Heart right ventricle (tissue), 16 donors: ENCODE results near the gene LEMD1. TPM values are rescaled to one million over a fixed set of nuclear protein-coding genes. Genes with fewer than 3 reads are reported as not detected.

Source experiments
- ATAC-seq, 8 donors: fragments of 200-7000 bp; cut with Tn5 transposase; one replicate each; pipeline ENCODE4 v1.9.1; 2020; ENCODE audit warnings: mild to moderate bottlenecking in 8 of 8, moderate library complexity in 8 of 8, moderate number of reproducible peaks in 1 of 8
- DNase-seq, 2 donors: peaks; one replicate each; pipeline ENCODE4 v3.0.0-alpha.2; 2020
- H3K27ac ChIP-seq, 10 donors: fragments of 200-600 bp; sonication (generic) in 2 of 10; one replicate each; pipeline versions ENCODE4 v1.5.0 to v1.8.0; 2020 to 2022; ENCODE audit warnings: mild to moderate bottlenecking in 3 of 10
- H3K27me3 ChIP-seq, 7 donors: fragments of 200-600 bp; one replicate each; pipeline ENCODE4 v1.8.0; 2021 to 2022; ENCODE audit warnings: mild to moderate bottlenecking in 2 of 7
- H3K36me3 ChIP-seq, 9 donors: fragments of 200-600 bp; sonication (generic) in 1 of 9; one replicate each; pipeline versions ENCODE4 v1.5.0 to v1.8.0; 2020 to 2022; ENCODE audit warnings: mild to moderate bottlenecking in 2 of 9
- H3K4me1 ChIP-seq, 9 donors: fragments of 200-600 bp; sonication (generic) in 1 of 9; one replicate each; pipeline versions ENCODE4 v1.5.0 to v1.8.0; 2020 to 2022; ENCODE audit warnings: mild to moderate bottlenecking in 4 of 9
- H3K4me3 ChIP-seq, 10 donors: fragments of 200-600 bp; sonication (generic) in 2 of 10; one replicate each; pipeline versions ENCODE4 v1.5.0 to v1.8.0; 2020 to 2022; ENCODE audit warnings: mild to moderate bottlenecking in 7 of 10, moderate library complexity in 2 of 10
- H3K9me3 ChIP-seq, 11 donors: fragments of 200-600 bp in 10 of 11; sonication (generic) in 2 of 11; one replicate each; pipeline versions ENCODE4 v1.5.0 to v1.8.0; 2013 to 2022; ENCODE audit warnings: mild to moderate bottlenecking in 2 of 11, control low read depth in 1 of 11, moderate library complexity in 1 of 11
- WGBS, 2 donors: extraction: QIAGEN DNeasy Blood & Tissue Kit; methylation state at CpG; one replicate each; pipeline ENCODE4 v1.1.7; 2013; ENCODE audit warnings: inconsistent platforms in 1 of 2; 5-methylcytosine and 5-hydroxymethylcytosine counted together
- intact Hi-C, 10 donors: fragments of 100-400 bp; cut with DNase I; formaldehyde crosslinking; loops; one replicate each; pipeline versions ENCODE4 v1.11.1 to v1.14.2; 2022
- long read RNA-seq, 3 donors: library from polyadenylated mRNA; unstranded; transcript quantifications; one replicate each; pipeline ENCODE4 v2.0.0, GENCODE V29; 2020 to 2021
- polyA plus RNA-seq, 2 donors: library from polyadenylated mRNA; stranded (reverse); fragments of 200-250 nt; gene quantifications; one replicate each; pipeline ENCODE4 v1.2.3, GENCODE V29; 2013
- total RNA-seq, 10 donors: library from RNA; stranded (reverse); fragmentation: NEBNext Ultra II Directional in 3 of 10; extraction: Animal tissue kit (Norgen Biotek cat#: 25700) in 3 of 10; gene quantifications; one replicate each; pipeline versions ENCODE4 v1.2.1 to v1.2.4, GENCODE V29; 2021 to 2023
- TF ChIP-seq, protein P1 (sequence below), 9 donors: fragments of 200-600 bp; sonication (generic) in 2 of 9; IDR thresholded peaks; one replicate each; pipeline versions ENCODE4 v1.5.0 to v1.8.0; 2021 to 2022; ENCODE audit warnings: antibody characterized with exemption in 9 of 9, mild to moderate bottlenecking in 5 of 9, moderate library complexity in 1 of 9
- donor health status: Arrhythmogenic right ventricular cardiomyopathy.
- donor health status: ischemic (EF 13 %, LVEDD 7.1; RV severe dilation, severe dysfunction).
- donor health status: healthy with polysubstance abuse.
- donor health status: DM: no; HTN: yes; CAD: no.
- donor health status: DM: no; HTN: no; CAD: no.
- donor health status: ischemic (EF 25% LVEDD 6.9; RV normal size, moderate dysfunction).
- donor health status: ischemic (EF 25% LVEDD 5.7; RV mildly dilated, moderate dysfunction).
- donor health status: healthy.
- donor health status: DM: yes; HTN: yes; CAD: no.
- donor health status: Ischemic cardiomyopathy.
- donor health status: ischemic (EF 35%, LVEDD 5.7; RV mildly dilated, moderate dysfunction).
- donor health status: nonischemic (EF 11% LVEDD 7.7; RV severe dilation, severe dysfunction).
- donor health status: DM: yes; HTN: yes; CAD: no.
- donor health status: PGD.
- donor health status: ischemic (EF 29% LVEDD 5.4; RV normal size, mild dysfunction).
- donor health status: nonischemic (EF 23%, LVEDD 6.1; RV moderate dilation, normal function).

LEMD1 gene, protein sequence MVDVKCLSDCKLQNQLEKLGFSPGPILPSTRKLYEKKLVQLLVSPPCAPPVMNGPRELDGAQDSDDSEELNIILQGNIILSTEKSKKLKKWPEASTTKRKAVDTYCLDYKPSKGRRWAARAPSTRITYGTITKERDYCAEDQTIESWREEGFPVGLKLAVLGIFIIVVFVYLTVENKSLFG
- not detected for total RNA-seq
- polyA plus RNA-seq, result not detected
- long read RNA-seq, donor 1, result 0 reads
- long read RNA-seq, donor 2, result 0 reads
- long read RNA-seq, donor 3, result 0 reads

DNA sequence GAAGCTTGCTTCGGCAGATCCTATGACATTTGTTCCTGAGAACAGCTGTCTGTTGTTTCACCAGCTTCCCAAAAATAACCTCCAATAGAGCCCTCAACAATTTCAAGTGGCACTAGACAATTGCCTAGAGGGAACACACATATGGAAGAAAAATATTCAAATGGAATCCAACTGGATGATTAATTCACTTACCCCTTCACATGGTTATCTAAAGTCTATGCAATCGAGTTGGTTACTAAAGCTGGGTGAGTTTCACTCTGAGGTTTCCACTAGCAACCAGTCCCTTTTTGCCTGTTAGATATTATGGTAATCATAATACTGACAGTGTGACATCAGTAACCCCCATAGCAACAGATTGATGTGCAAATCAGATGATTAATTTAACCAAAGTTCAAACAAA, at the start of gene LEMD1:
Gene LEMD1 (minus strand): TSS at position 259 of the 400 bp plus-strand sequence. CDS start 1,520 bp downstream, outside the sequence.
- peak in 5 of 8 donors; percentile 77 to 91 (median 87) for ATAC-seq
- intact Hi-C loops, result no loop called here
- no peaks in the 10 kb centered on the region for H3K36me3 ChIP-seq
- peaks cover 0 to 40% (median 4%) of the 10 kb centered on the region in 9 donors for H3K4me1 ChIP-seq
- H3K27ac ChIP-seq, result peak within 1 kb of the TSS in 6 of 10 donors; percentile 39 to 78 (median 63)
- H3K27me3 ChIP-seq, result peaks cover 0 to 39% (median 0%) of the 10 kb centered on the region in 7 donors
- no peaks in the 10 kb centered on the region for H3K9me3 ChIP-seq
- DNase-seq, result no peak
- WGBS, 2 donors, result 22 to 45% methylated on average over 2 of the region's 2 CpGs
- TF ChIP-seq, protein P1, sequence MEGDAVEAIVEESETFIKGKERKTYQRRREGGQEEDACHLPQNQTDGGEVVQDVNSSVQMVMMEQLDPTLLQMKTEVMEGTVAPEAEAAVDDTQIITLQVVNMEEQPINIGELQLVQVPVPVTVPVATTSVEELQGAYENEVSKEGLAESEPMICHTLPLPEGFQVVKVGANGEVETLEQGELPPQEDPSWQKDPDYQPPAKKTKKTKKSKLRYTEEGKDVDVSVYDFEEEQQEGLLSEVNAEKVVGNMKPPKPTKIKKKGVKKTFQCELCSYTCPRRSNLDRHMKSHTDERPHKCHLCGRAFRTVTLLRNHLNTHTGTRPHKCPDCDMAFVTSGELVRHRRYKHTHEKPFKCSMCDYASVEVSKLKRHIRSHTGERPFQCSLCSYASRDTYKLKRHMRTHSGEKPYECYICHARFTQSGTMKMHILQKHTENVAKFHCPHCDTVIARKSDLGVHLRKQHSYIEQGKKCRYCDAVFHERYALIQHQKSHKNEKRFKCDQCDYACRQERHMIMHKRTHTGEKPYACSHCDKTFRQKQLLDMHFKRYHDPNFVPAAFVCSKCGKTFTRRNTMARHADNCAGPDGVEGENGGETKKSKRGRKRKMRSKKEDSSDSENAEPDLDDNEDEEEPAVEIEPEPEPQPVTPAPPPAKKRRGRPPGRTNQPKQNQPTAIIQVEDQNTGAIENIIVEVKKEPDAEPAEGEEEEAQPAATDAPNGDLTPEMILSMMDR (IDR thresholded peaks at IDR 0.05), result no peak
- H3K4me3 ChIP-seq, result no peak within 1 kb of the TSS

DNA sequence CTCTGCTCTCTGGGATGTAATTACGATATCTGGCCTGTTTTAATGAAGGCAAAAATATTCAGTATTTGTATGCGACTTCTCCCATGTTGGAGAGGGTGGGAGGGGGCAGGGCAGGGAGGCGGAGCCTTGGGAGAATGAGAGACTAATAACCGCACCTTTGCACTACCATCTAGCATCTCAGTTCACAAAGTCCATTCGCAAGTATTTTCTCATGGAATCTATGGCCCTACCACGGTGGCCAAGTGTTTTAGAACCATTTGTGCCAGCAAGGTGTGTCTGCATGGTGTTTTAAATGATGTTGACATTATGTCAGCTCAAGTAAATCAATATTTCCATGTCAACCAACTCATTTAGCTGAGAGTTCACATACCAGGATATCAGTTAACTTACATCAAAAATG, 48.3 kb upstream of the LEMD1 start:
- H3K4me3 ChIP-seq, result no peak overlapping the region
- ATAC-seq, result no peak
- H3K27me3 ChIP-seq, result peaks cover 0 to 39% (median 23%) of the 10 kb centered on the region in 7 donors
- no peak overlapping the region for H3K27ac ChIP-seq
- no peak for DNase-seq
- intact Hi-C loops, result no loop called here
- 89 to 91% methylated on average over 6 of the region's 6 CpGs for WGBS, 2 donors
- peaks cover 0 to 7% (median 0%) of the 10 kb centered on the region in 11 donors for H3K9me3 ChIP-seq
- TF ChIP-seq, protein P1 (IDR thresholded peaks at IDR 0.05), result no peak
- H3K4me1 ChIP-seq, result peaks cover 0 to 6% (median 0%) of the 10 kb centered on the region in 9 donors
- H3K36me3 ChIP-seq, result no peaks in the 10 kb centered on the region

DNA sequence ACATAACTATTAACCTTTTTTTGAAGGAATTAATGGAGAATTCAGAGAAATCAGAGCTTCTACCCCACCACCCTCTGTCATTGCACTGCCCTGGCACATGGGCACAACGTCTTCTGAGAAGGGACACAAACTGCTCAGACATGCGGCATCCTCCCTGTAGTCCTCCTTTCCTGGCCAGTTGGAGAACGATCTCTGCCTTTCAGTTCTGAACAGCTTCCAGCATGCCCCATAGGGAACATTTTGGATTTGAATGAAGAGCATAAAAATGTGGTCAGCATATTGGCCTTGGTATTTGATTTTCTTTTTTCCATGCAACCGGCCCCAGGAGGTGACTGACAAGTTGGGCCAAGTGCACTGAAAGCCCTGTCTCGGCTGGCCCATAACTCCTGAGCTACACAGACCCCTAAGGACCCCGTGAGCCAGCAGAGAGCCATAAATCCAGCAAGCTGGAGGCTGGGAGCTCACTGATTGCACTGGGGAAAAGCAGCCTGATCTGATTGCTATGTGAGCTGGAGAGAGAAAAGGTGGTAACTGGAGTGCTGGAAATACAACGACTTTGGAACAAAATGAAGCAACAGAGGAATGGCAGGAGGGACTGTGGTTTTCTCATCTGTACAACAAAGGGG, 44.9 kb upstream of the LEMD1 start:
- TF ChIP-seq, protein P1 (IDR thresholded peaks at IDR 0.05), result no peak
- intact Hi-C loops, result no loop called here
- Histone ChIP-seq H3K36me3 (no peaks in the 10 kb centered on the region), H3K9me3 (no peaks in the 10 kb centered on the region), H3K27ac (no peak overlapping the region), H3K27me3 (peaks cover 0 to 49% (median 21%) of the 10 kb centered on the region in 7 donors), H3K4me1 (peaks cover 0 to 6% (median 0%) of the 10 kb centered on the region in 9 donors), H3K4me3 (no peak overlapping the region)
- ATAC-seq (no peak), DNase-seq (no peak)
- WGBS, 2 donors, result 46 to 51% methylated on average over 7 of the region's 7 CpGs

DNA sequence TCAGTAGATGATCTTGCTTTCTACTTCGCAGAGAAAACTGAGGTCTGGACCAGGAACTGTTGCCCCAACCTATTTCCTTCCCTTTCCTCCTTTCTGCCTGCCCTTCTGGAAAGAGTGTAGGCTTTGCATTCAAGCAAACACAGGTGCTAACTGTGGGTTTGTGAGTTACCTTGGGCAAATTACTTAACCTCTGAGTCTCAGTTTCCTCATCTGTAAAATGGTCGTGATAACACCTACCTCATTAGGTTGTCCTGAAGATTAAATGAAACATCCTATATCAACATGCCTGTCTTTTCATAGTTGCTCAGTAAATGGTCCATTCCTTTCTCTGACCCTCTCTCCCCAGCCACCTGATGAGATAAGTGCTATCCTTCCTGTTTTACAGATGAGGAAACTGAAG, 43.5 kb upstream of the LEMD1 start:
- H3K4me3 ChIP-seq, result no peak overlapping the region
- no peak overlapping the region for H3K27ac ChIP-seq
- ATAC-seq (no peak), DNase-seq (no peak)
- H3K27me3 ChIP-seq, result peaks cover 0 to 60% (median 35%) of the 10 kb centered on the region in 7 donors
- TF ChIP-seq, protein P1 (IDR thresholded peaks at IDR 0.05), result no peak
- no peaks in the 10 kb centered on the region for H3K9me3 ChIP-seq
- 79 to 94% methylated on average over 2 of the region's 2 CpGs for WGBS, 2 donors
- intact Hi-C loops, result no loop called here
- peaks cover 0 to 6% (median 0%) of the 10 kb centered on the region in 9 donors for H3K4me1 ChIP-seq
- no peaks in the 10 kb centered on the region for H3K36me3 ChIP-seq
